Lung (tissue), 12 donors: Measurements from ENCODE around the gene EPM2A. TPM values are rescaled to one million over a fixed set of nuclear protein-coding genes. Genes with fewer than 3 reads are reported as not detected.

Experiments used
- ATAC-seq: fragments of 200-7000 bp; cut with Tn5 transposase; one replicate; pipeline ENCODE4 v1.9.1; 2020; ENCODE audit warnings: moderate number of reproducible peaks; ENCODE audit not compliant: insufficient read depth, low FRiP score
- DNase-seq, 3 donors: peaks; one replicate each; pipeline ENCODE4 v3.0.0-alpha.2; 2013 to 2017
- H3K27ac ChIP-seq, 2 donors: one replicate each; pipeline ENCODE4 v1.5.1; 2013; ENCODE audit warnings: mild to moderate bottlenecking in 2 of 2, moderate library complexity in 2 of 2, control low read depth in 1 of 2, inconsistent platforms in 1 of 2, low read depth in 1 of 2, low read length in 1 of 2
- H3K27me3 ChIP-seq, 3 donors: one replicate each; pipeline ENCODE4 v1.5.1; 2013; ENCODE audit warnings: low read length in 2 of 3; ENCODE audit not compliant: control insufficient read depth in 3 of 3, insufficient read depth in 3 of 3
- H3K36me3 ChIP-seq, 4 donors: one replicate each; pipeline ENCODE4 v1.5.1; 2013; ENCODE audit warnings: low read length in 4 of 4, mild to moderate bottlenecking in 1 of 4, moderate library complexity in 1 of 4; ENCODE audit not compliant: control insufficient read depth in 4 of 4, insufficient read depth in 4 of 4
- H3K4me1 ChIP-seq, 5 donors: one replicate each; pipeline ENCODE4 v1.5.1; 2013; ENCODE audit warnings: low read length in 5 of 5, mild to moderate bottlenecking in 2 of 5, moderate library complexity in 1 of 5; ENCODE audit not compliant: control insufficient read depth in 5 of 5, insufficient read depth in 5 of 5
- H3K4me3 ChIP-seq: one replicate; pipeline ENCODE4 v1.5.1; 2013; ENCODE audit warnings: mild to moderate bottlenecking, control low read depth, moderate library complexity
- H3K9ac ChIP-seq, 2 donors: one replicate each; pipeline ENCODE4 v1.5.1; 2013; ENCODE audit warnings: low read length in 2 of 2, control low read depth in 1 of 2; ENCODE audit not compliant: insufficient read depth in 1 of 2
- H3K9me3 ChIP-seq, 4 donors: one replicate each; pipeline ENCODE4 v1.5.1; 2013; ENCODE audit warnings: low read length in 3 of 4, mild to moderate bottlenecking in 1 of 4, moderate library complexity in 1 of 4; ENCODE audit not compliant: control insufficient read depth in 4 of 4, insufficient read depth in 3 of 4
- WGBS, 2 donors: extraction: QIAGEN DNeasy Blood & Tissue Kit; methylation state at CpG; one replicate each; pipeline ENCODE4 v1.1.7; 2013; 5-methylcytosine and 5-hydroxymethylcytosine counted together
- polyA plus RNA-seq, 2 donors: library from polyadenylated mRNA; stranded (reverse); fragments of 200-250 nt; gene quantifications; one replicate each; pipeline ENCODE4 v1.2.1, GENCODE V29; 2013
- total RNA-seq, 2 donors: library from RNA; depleted of rRNA in 1 of 2; stranded (reverse); fragments of >200 nt in 1 of 2; gene quantifications; one replicate each; pipeline ENCODE4 v1.2.1, GENCODE V29; 2014 to 2021
- TF ChIP-seq, protein P1 (sequence below): IDR thresholded peaks from 2 replicates; pipeline ENCODE4 v1.5.1; 2012; ENCODE audit warnings: mild to moderate bottlenecking; ENCODE audit errors: control extremely low read depth, extremely low read depth
- donor health status: control.
- donor health status: control.
- donor health status: Bipolar disorder and iron deficiency.
- donor health status: healthy.
- donor health status: DM: yes; HTN: yes; CAD: no.

The EPM2A gene
- total and polyA plus RNA-seq, 4 donors, result 2.8 to 13.3 (median 5.0) TPM

DNA sequence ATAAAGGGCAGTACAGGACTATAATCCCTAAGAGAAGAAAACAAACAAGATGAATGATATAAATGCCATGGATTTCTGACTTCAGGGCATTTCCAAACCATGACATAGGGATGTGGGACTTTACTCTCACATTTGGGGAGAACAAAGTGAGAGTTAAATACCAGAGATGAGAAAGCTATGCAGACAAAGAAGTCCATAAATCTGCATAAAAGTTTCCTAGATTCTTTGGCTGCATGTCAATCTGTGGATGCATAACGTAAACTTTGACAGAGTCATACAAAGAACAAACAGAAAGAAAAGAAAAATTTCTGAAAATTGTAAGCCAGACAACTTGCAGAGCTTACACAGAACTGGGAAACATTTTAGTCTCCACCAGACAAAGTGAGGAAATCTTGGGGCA lies 11.7 kb downstream of the EPM2A start:
- TF ChIP-seq, protein P1, sequence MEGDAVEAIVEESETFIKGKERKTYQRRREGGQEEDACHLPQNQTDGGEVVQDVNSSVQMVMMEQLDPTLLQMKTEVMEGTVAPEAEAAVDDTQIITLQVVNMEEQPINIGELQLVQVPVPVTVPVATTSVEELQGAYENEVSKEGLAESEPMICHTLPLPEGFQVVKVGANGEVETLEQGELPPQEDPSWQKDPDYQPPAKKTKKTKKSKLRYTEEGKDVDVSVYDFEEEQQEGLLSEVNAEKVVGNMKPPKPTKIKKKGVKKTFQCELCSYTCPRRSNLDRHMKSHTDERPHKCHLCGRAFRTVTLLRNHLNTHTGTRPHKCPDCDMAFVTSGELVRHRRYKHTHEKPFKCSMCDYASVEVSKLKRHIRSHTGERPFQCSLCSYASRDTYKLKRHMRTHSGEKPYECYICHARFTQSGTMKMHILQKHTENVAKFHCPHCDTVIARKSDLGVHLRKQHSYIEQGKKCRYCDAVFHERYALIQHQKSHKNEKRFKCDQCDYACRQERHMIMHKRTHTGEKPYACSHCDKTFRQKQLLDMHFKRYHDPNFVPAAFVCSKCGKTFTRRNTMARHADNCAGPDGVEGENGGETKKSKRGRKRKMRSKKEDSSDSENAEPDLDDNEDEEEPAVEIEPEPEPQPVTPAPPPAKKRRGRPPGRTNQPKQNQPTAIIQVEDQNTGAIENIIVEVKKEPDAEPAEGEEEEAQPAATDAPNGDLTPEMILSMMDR, result no peak
- no peak overlapping the region for H3K9ac ChIP-seq
- H3K27me3 ChIP-seq, result no peaks in the 10 kb centered on the region
- H3K27ac ChIP-seq, result no peak overlapping the region
- WGBS, 2 donors, result 63 to 85% methylated on average over 1 of the region's 1 CpG
- no peaks in the 10 kb centered on the region for H3K36me3 ChIP-seq
- H3K9me3 ChIP-seq, result peaks cover 0 to 2% (median under 1%) of the 10 kb centered on the region in 4 donors
- ATAC-seq, result no peak
- no peak for DNase-seq
- H3K4me3 ChIP-seq, result no peak overlapping the region
- no peaks in the 10 kb centered on the region for H3K4me1 ChIP-seq

DNA sequence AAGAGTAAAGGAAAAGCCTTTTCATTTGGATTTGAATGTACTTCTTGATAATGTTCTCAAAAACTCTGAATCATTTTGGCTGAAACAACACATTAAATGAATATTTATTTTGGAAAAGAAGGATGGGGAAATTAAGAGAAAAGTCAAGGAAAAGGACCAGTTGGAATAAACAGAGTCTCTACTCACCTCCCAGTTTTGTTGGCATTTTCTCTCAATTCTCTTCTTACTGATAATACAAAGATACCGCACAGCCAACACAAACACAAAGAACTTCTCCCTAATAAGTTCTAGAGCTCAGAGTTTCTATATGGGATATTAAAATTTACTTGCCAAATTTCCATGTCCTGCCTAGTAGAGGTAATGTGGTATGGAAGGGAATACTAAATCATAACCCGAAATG lies 13.1 kb downstream of the EPM2A start:
- H3K27me3 ChIP-seq, result no peaks in the 10 kb centered on the region
- no peak overlapping the region for H3K9ac ChIP-seq
- TF ChIP-seq, protein P1, result no peak
- no peak for DNase-seq
- H3K9me3 ChIP-seq, result no peaks in the 10 kb centered on the region
- no peaks in the 10 kb centered on the region for H3K4me1 ChIP-seq
- no peaks in the 10 kb centered on the region for H3K36me3 ChIP-seq
- no peak overlapping the region for H3K4me3 ChIP-seq
- H3K27ac ChIP-seq, result no peak overlapping the region
- WGBS, 2 donors, result 95 to 97% methylated on average over 2 of the region's 2 CpGs
- ATAC-seq, result no peak

DNA sequence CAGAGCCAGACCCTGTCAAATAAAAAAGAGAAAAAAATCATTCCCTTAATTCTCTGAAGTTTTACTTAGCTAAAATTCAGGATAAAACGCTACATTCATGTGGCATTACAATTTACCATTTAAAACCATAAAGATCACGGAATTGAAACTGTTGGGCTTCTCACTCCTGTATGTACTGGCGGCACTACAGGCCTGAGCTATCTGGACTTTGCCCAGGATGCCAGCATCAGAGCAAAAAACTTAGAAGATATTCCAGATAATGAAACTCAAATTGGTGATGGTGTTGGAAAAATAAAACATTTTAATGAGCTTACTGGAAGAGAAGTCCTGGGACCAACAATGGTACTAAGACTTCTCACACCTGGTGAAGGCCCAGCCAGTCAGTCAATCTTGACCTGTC lies 14.2 kb downstream of the EPM2A start:
- no peak for DNase-seq
- no peaks in the 10 kb centered on the region for H3K4me1 ChIP-seq
- TF ChIP-seq, protein P1, result no peak
- H3K4me3 ChIP-seq, result no peak overlapping the region
- ATAC-seq, result no peak
- H3K36me3 ChIP-seq, result no peaks in the 10 kb centered on the region
- H3K27ac ChIP-seq, result no peak overlapping the region
- H3K9me3 ChIP-seq, result no peaks in the 10 kb centered on the region
- WGBS, 2 donors, result 95 to 96% methylated on average over 3 of the region's 3 CpGs
- no peaks in the 10 kb centered on the region for H3K27me3 ChIP-seq
- H3K9ac ChIP-seq, result no peak overlapping the region

DNA sequence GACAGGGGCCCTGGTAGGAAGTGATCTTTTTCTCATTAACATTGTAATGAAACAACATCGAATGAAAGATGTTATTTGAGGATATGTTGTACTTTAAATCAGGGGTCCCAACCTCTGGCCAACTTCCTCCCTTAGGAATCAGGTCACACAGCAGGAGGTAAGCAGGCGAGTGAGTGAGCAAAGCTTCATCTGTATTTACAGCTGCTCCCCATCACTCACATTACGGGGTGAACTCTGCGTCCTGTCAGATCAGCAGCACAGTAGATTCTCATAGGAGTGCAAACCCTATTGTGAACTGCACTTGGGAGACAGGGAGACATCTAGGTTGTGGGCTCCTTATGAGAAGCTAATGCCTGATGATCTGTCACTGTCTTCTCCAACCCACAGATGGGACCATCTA lies 19.9 kb downstream of the EPM2A start:
- ATAC-seq (no peak), DNase-seq (no peak)
- H3K27ac ChIP-seq, result no peak overlapping the region
- WGBS, 2 donors, result 91 to 96% methylated on average over 4 of the region's 4 CpGs
- H3K9me3 ChIP-seq, result peaks cover 0 to 3% (median 0%) of the 10 kb centered on the region in 4 donors
- no peak overlapping the region for H3K9ac ChIP-seq
- H3K27me3 ChIP-seq, result no peaks in the 10 kb centered on the region
- no peak overlapping the region for H3K4me3 ChIP-seq
- no peaks in the 10 kb centered on the region for H3K4me1 ChIP-seq
- H3K36me3 ChIP-seq, result no peaks in the 10 kb centered on the region
- TF ChIP-seq, protein P1, result no peak
